ENCODE measurements around the gene XIST.
"Not testable (repeated sequence)": the region's sequence is repeated elsewhere in the genome, so short reads cannot be mapped to it uniquely, and the experiment has no call there.

The XIST gene

GRCh38 chrX:73792511-73792910 lies 60.0 kb downstream of the XIST start:
- not testable (repeated sequence) for DNase-seq

- no peak for DNase-seq
Measured at GRCh38 chrX:73785493-73785892, 67.0 kb downstream of the XIST start.

Data from activated CD4-positive, alpha-beta T cell treated with anti-CD3 and anti-CD28 coated beads, Interleukin-10, Interleukin-2, amounts not matched to agents 100 ng/mL and 50 ng/mL, durations not matched to agents 16 hours and 8 hours (primary cell).